M059J (cell line): ENCODE results near the gene PI16. TPM values are rescaled to one million over a fixed set of nuclear protein-coding genes. Genes with fewer than 3 reads are reported as not detected.

Experiments
- DNase-seq: peaks from one replicate; pipeline ENCODE4 v3.0.0-alpha.2; 2012; ENCODE audit warnings: low read depth
- total RNA-seq: library from RNA; depleted of rRNA; stranded (reverse); fragments of >200 nt; shearing (Covaris generic); gene quantifications from 2 replicates; pipeline ENCODE4 v1.2.3, GENCODE V29; 2014; rRNA removed

The PI16 gene
- total RNA-seq, 1 experiment from 2014 or later, result not detected

DNA sequence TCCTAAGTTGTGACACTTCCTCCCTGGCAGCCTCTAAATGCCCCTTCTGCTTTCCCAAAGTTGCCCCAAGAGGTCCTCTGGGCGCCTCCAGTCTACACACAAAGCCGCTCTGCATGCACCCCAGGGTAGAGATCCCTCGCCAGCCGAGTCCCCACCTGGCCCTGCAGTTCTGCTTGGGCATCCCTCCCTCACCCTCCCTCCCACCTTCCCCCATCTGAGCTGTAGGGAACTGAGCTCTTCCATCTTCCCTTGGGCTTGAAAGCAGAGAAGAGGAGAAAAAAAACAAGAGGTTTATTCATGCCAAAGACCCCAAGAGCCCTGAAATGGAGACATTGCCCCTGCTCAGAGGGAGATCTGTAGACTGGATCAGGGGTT is 45.2 kb downstream of the PI16 start:
- no peak for DNase-seq

GRCh38 chr6:37004044-37004980 is 49.8 kb downstream of the PI16 start:
- DNase-seq, result no peak

DNA sequence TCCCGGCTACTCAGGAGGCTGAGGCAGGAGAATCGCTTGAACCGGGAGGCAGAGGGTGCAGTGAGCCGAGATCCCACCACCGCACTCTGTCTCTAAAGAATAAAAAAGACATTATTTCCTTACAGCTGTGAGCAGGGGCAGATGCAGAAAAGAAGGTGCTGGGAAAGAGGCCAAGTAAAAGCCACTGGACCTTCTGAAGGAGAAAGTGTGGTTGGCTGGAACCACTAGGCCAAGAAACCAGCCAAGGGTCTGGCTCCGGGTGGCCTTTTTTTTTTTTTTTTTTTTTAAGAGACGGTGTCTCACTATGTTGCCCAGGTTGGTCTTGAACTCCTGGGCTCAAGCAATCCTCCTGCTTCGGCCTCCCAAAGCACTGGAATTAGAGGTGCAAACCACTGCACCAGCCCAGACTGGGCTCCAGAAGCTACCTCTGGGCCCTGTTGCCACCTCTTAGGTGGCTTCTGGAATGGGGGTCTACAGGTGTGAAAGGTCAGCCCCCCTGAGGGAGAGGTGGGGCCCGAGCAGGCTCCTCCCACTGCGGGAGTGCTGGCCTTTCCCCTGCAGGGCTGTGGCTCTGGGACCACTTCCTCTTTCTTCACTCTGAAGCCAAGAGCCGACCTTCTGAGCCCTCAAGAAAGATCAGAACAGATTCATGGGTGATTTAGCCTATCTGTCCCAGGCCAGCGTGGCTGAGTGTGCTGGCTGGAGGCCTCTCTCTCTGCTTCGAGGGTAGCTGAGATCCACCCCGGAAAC is 50.7 kb downstream of the PI16 start, which contains the start of gene FGD2:
Gene FGD2, plus strand, starts transcription at position 595 of the 750 bp plus-strand sequence. CDS start 163 bp downstream, outside the sequence.
- DNase-seq, result no peak

GRCh38 chr6:37005827-37006567 is 51.5 kb downstream of the PI16 start:
- DNase-seq, result no peak

DNA sequence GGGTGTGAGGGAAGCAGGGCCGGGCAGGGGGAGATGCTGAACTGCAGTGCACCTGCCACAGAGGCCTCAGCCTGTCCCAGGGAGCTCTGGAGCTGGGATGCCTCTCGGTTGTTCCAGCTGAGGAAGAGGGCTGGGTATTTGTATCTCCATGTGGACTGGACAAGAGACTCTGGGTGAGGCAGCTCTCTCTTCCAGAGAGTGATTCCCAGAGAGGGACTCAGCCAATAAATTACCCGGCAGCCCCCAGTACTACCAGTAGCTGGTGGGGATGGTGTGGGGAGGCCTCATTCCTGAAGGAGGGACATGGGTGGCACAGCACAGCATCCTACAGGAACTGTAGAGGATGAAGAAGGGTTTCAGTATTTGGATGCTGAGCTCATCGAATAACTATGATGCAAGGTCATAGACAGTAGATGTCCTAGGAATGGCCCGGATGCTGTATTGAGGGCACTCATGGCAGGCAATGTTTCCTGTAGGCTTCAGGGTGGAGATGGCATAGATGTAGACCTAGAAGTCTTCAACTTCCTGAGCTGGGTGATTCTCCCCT is 52.3 kb downstream of the PI16 start:
- peak; percentile 55 for DNase-seq

DNA sequence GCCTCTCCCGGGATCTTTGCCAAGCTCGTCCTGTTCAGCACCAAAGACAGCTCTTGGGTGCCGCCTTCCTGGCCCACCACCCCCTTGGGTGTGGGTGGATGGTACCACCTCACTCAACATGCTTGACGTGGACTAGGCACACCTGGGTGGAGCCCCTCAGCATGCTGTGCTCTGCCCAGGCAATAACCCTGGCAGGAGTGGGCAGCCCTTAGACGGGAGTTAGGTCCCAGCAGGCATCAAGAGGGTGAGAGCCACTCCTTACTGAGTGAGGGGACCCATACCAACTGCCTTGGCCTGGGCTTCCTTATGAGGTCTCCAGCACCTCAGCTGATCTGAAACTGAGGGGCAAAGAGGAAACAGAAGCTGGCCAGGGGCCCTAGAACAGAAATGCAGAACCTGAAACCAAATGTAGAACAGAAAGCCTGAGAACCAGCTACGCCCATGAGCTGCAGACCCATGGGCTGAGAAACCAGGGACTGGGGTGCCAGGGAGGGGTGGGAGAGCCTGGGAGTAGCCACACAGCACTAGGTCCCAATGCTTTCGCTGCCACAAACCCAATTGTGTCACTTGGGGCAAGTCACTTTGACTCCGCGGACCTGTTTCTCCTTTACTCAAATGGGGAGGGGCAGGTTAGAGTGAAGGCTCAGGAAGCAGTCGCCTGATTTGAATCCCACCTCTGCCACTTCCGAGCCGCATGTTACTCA is 53.0 kb downstream of the PI16 start:
- no peak for DNase-seq

- no peak for DNase-seq
These were observed 54.2 kb downstream of the PI16 start for GRCh38 chr6:37008484-37009465.

GRCh38 chr6:37010402-37010892 is 55.9 kb downstream of the PI16 start:
- DNase-seq, result no peak

GRCh38 chr6:37011656-37012378 is 57.3 kb downstream of the PI16 start:
- DNase-seq, result no peak

DNA sequence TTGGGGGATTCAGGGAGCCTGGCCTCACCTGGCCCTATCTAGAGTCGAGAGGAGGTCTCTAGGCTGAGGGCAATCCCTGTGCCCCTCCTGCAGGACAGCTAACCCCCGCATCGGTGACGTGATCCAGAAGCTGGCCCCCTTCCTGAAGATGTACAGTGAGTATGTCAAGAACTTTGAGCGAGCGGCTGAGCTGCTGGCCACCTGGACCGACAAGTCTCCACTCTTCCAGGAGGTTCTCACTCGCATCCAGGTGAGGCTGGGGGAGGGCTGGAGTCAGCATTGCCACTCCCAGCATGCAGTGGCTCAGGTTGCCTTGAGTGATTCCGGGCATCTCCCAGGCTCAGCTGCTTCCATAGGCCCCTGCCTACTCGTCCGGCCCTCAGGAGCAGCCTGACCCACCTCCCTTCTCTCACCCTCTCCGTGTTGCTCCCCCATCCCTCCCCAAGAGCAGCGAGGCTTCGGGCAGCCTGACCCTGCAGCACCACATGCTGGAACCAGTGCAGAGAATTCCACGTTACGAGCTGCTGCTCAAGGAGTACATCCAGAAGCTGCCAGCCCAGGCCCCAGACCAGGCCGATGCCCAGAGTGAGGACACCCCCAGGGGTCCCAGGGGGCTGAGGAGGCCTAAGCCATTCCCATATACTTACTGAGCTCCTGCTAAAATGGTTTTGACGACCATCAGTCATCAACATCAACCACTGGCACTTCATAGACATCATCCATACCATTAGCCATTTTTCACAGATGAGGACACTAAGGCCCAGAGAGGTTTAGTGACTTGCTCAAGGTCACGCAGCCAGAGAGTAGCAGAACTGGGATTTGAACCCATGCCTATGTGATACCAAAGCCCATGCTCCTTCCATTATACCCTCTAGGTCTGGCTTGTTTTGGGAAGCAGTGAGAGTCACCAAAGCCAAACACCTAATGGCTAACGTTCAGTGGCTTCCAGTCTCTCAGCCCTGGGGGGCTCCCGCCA is 59.3 kb downstream of the PI16 start:
- DNase-seq, result no peak

Other genes starting within 250 kb of the PI16 start
- 0.02 TPM in 1 of 2 replicates, not detected in the other for gene CPNE5, start 115.3 kb upstream of the PI16 start, total RNA-seq
- gene PPIL1, start 79.9 kb upstream of the PI16 start, total RNA-seq, result 73.4 and 84.3 TPM in 2 replicates
- gene C6orf89, start 68.8 kb upstream of the PI16 start, total RNA-seq, result 84.5 and 91.1 TPM in 2 replicates
- gene MTCH1, start 31.5 kb downstream of the PI16 start, total RNA-seq, result 385 and 490 TPM in 2 replicates
- gene FGD2, start 50.9 kb downstream of the PI16 start, total RNA-seq, result not detected in 2 replicates
- 15.2 and 22.0 TPM in 2 replicates for gene PIM1, start 215.4 kb downstream of the PI16 start, total RNA-seq